HL-60/S4 treated with phorbol 12-myristate 13-acetate at 8.2 ng/mL for 4 days and 3 days (cell line): ENCODE data around the gene RALGPS2.

Experiments used
- in situ Hi-C: fragments of 300-500 bp; cut with MboI; formaldehyde crosslinking; loops from 2 replicates; pipeline ENCODE4 v1.15.0; 2022; ENCODE audit warnings: low sequenced_read_pairs

The RALGPS2 gene

DNA sequence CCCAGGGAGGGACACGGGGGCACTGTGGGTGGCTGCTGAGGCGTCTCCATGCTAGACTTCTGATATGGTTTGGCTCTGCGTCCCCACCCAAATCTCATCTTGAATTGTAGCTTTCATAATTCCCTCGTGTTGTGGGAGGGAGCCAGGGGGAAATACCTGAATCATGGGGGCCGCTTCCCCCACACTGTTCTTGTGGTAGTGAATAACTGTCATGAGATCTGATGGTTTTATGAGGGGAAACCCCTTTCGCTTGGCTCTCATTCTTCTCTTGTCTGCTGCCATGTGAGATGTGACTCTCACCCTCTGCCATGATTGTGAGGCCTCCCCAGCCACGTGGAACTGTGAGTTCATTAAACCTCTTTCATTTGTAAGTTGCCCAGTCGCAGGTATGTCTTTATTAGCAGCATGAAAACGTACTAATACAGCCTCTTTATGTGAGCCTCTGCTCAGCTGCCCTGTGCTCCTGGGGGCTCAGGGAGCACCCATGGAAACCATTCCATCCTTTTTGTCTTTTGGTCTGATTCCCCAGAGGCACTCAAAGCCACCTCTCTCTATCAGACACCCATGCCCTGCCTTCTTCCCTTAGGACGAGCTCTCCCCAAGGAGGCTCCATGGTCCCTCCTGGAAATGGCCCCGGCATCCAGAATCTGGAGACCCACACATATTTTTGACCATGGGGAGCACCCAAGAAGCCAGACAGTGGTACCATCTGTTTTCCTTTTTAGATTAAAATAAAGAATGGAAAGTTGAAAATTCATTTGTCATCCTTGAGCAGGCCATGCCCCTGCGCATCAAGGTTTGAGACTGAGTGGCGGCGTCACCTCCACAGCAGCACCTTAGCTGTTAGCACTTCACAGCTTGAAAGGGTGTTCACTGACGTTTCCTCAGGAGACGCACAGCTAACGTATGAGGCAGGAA lies 234.8 kb downstream of the RALGPS2 start:
- in situ Hi-C loops = no loop called here

DNA sequence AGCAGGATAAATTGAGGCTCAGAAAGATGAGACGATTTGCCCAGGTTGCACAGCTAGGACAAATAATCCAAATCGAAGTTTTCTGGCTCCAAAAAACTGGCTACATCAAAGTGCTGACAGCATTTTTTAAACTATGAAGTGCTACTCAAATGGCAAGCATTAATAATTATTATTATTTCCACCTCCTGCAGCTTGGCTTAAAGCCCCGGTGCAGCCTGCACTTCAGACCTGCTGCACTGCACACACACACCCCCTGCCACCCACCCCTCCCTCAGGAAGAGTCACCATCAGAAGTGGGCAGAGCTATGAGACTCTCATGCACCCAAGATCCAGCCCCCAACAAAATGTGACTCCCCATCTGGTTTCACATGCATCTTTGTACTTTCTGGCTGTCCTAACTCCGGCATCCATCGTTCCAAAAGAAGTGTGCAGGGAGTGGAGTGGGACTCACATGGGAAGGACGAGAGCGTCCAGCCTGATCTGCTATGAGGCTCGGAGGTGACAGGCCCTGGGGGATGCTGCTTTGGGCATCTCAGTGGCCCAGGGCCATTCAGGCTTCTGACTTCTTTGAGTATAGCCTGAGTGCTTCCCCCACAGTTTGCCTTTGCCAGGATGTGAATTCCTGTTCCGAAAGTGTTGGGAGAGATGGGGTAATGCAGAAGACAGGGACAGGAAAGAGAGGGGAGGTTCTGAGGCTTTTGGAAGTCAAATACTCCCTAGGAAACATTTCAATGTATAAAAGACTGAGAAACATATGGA lies 235.6 kb downstream of the RALGPS2 start:
- in situ Hi-C loops = no loop called here

DNA sequence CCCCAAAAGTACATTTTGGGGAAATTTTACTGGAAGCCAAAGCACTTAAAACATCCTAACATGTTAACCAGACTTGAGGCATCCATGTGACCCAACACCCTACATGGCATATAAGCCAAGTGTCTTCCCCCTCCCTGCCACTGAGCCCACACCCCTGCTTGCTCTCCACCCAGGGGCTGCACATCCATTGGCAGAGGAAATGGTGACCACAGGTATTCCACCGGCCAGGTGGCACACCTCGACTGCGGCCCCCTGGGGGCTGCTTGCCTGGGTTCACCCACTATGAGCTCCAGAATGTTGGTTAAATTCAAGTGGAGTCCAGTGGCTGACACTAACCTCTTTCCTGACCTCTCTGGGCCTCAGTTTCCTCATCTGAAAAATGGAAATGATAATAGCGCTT lies 236.3 kb downstream of the RALGPS2 start:
- in situ Hi-C loops = no loop called here

DNA sequence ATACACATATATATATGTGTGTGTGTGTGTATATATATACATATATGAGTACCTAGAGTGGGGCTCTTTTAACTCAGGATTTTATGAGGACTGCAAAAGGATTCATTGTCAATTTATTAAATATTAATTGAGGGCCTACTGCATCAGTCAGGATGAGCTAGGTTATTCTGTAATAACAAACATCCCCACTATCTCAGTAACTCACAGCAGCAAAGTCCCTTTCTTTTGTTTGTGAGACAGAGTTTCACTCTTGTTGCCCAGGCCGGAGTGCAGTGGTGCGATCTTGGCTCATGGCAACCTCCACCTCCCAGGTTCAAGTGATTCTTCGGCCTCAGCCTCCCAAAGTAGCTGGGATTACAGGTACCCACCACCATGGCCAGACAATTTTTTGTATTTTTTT lies 236.8 kb downstream of the RALGPS2 start:
- in situ Hi-C loops = no loop called here

DNA sequence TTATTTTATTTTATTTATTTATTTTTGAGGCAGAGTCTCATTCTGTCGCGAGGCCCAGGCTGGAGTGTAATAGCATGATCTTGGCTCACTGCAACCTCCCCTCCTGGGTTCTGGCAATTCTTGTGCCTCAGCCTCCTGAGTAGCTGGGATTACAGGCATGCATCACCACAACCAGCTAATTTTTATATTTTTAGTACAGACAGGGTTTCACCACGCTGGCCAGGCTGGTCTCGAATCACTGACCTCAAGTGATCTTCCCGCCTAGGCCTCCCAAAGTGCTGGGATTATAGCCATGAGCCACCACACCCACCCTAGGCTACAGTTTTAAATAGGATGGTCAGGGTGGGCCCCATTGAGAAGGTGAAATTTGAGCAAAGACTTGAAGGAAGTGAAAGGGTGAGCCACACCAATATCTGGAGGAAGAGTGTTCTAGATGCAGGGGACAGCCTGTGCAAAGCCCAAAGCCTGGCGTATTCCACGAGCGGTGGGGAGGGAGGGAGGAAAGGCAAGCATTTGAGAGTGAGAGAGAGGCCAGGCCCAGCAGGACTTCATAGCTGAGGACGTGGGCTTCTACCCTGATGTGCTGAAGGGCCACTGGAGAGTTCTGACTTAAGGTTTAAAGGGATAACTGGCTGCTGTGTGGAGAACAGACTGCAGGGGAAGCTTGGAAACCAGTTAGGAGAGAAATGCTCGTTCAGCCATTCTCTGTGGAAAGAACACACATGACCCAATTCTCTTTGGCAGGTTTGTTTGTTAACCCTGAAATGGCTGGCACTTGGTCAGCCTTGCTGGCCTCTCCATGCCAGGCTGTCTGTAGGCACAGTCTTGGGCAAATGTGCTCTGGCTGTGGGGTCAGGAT lies 238.0 kb downstream of the RALGPS2 start:
- in situ Hi-C loops = no loop called here

DNA sequence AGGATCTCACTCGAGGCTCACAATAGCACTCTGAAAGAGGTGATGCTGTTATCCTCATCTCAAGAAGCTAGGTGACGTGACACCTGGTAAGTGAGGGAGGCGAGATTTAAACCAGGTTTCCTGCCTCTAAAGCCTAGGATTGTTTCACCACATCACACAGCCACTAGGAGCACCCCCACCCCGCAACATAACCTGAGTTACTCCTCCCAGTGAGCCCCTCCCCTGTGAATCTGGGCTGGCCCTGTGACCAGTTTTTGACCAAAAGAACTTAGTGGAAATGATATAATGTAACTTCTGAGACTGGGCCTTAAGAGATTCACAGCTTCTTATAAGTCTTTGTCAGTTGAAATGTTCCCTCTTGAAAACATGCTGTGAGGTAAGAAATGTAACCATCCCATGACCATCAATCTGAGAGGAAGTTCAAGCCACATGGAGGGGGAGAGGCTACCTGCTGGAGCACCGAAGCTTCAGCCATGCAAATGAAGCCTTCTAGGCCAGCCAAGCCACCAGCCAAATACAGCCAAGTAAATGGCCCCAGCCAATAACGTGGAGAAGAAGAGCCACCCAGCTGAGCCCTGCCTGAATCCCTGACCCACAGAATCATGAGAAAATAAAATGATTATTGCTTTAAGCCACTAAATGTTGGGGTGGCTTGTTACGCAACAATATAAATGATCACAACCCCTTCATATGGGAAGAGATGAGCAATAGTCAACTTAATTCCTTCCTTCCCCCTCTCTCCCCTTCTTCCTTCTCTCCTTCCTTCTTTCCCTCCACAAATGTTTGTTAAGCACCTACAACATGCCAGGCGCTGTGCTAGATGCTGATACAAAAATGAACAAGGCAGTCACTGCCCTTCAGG lies 239.7 kb downstream of the RALGPS2 start:
- in situ Hi-C loops = no loop called here

DNA sequence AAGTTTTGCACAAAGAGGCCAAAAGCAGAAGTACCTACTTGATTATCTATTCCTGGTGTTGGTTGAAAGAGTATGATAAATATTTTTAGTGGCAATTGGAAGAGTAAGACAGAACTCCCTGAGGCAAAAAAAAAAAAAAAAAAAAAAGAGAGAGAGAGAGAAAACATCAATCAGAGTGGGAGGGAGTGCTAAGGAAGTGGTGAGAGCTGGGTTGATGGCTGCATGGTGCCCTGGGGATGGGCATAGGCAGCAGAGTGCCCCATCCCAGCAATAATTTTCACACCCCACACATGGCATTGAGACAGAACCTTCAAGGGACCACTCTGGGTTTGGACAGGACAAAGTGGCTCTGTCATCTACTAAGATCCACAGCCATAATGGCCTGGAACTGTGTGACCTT lies 241.3 kb downstream of the RALGPS2 start:
- in situ Hi-C loops = no loop called here

DNA sequence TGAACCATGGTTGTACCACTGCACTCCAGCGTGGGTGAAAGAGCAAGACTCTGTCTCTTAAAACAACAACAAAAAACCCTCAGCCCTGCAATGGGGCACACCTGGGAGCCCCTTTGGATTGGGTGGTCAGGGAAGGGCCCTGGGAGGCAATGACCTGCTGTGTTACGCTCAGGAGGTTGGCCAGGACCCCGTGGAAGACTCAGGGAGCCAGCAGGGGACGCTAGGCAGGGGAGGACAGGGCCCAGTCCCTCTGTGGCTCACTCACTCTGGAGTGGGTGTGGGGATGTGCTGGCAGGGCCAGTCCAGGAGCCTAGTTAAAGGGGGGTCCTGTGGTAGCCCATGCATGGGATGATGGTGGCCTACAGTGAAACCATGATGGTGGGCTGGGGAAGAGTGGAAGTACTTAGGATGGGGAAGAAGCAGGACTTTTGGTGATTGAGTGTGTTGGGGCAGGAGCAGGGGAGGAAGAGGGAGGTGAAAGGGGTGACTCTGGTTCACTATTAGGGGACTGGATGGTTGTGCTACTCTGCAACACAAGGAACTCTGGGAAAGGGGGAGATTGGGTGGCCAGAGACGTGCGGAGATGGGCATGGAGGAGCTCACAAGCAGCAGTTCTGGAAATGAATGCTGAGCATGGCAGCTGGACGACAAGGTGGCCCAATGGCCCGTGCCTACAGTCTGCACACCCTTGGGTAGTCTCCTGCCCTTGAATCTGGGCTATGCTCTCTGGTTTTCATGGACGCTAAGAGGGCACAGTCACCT lies 244.4 kb downstream of the RALGPS2 start:
- in situ Hi-C loops = no loop called here

DNA sequence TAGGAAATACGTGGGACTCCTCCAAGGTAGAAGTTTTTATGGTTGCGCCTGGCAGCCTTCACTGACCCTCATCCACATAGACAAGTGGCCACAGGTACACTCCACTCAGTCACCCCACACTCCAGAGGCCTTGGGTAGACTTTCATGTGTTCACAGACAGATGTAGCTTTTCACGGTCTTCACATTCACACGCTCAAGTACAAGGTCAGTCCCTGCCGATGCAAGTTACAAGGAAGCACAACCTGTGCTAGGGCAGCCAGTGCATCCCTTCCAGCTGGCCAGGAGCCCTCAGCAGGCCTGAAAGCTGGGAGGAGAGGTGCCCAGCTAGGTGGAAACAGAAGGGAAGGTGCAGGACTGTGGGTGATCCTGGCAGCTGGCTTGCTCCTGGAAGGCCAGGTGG lies 245.1 kb downstream of the RALGPS2 start:
- in situ Hi-C loops = no loop called here
